Glutamatergic neuron (in vitro differentiated cells): ENCODE results near the gene GSTA4. TPM values are rescaled to one million over a fixed set of nuclear protein-coding genes. Genes with fewer than 3 reads are reported as not detected.

Source experiments
- DNase-seq: peaks from one replicate; pipeline ENCODE4 v3.0.0; 2022
- H3K27ac Mint-ChIP-seq: one replicate; pipeline ENCODE4 v1.8.0; 2020; ENCODE audit warnings: mild to moderate bottlenecking, mixed read lengths, inconsistent platforms; ENCODE audit not compliant: unreplicated experiment
- H3K27me3 Mint-ChIP-seq: one replicate; pipeline ENCODE4 v1.8.0; 2020; ENCODE audit warnings: mild to moderate bottlenecking, moderate library complexity, mixed read lengths, inconsistent platforms; ENCODE audit not compliant: unreplicated experiment
- H3K36me3 Mint-ChIP-seq: one replicate; pipeline ENCODE4 v1.8.0; 2020; ENCODE audit warnings: mild to moderate bottlenecking, mixed read lengths, inconsistent platforms; ENCODE audit not compliant: unreplicated experiment
- H3K4me1 Mint-ChIP-seq: one replicate; pipeline ENCODE4 v1.8.0; 2020; ENCODE audit warnings: mild to moderate bottlenecking, low read depth, mixed read lengths, inconsistent platforms; ENCODE audit not compliant: unreplicated experiment
- H3K4me3 Mint-ChIP-seq: one replicate; pipeline ENCODE4 v1.8.0; 2020; ENCODE audit warnings: mild to moderate bottlenecking, mixed read lengths, inconsistent platforms; ENCODE audit not compliant: unreplicated experiment
- H3K9me3 Mint-ChIP-seq: one replicate; pipeline ENCODE4 v1.8.0; 2020; ENCODE audit warnings: mild to moderate bottlenecking, moderate library complexity, mixed read lengths, inconsistent platforms; ENCODE audit not compliant: unreplicated experiment
- CTCF ChIP-seq: fragments of 200-600 bp; sonication (generic); IDR thresholded peaks from one replicate; pipeline ENCODE4 v1.5.0; 2021; ENCODE audit not compliant: partially characterized antibody, unreplicated experiment
- total RNA-seq: library from RNA; stranded (reverse); fragmentation: NEBNext Ultra II Directional; extraction: Animal tissue kit (Norgen Biotek cat#: 25700); gene quantifications from one replicate; pipeline ENCODE4 v1.2.1, GENCODE V29; 2021; ENCODE audit not compliant: unreplicated experiment

Gene GSTA4
- total RNA-seq, 1 donor from 2014 or later = 81.1 TPM

GRCh38 chr6:52982680-52983079, 12.4 kb downstream of the GSTA4 start:
- Mint-ChIP-seq H3K36me3 (no peaks in the 10 kb centered on the region), H3K4me3 (no peak overlapping the region), H3K27me3 (no peaks in the 10 kb centered on the region), H3K9me3 (no peaks in the 10 kb centered on the region), H3K27ac (no peak overlapping the region), H3K4me1 (no peaks in the 10 kb centered on the region)
- DNase-seq = no peak
- no peak for TF ChIP-seq CTCF

GRCh38 chr6:52981222-52981900, 13.7 kb downstream of the GSTA4 start:
- DNase-seq = no peak
- Mint-ChIP-seq H3K36me3 (no peaks in the 10 kb centered on the region), H3K27ac (no peak overlapping the region), H3K4me1 (no peaks in the 10 kb centered on the region), H3K27me3 (no peaks in the 10 kb centered on the region), H3K4me3 (no peak overlapping the region), H3K9me3 (no peaks in the 10 kb centered on the region)
- no peak for TF ChIP-seq CTCF

GRCh38 chr6:52976591-52977035, 18.5 kb downstream of the GSTA4 start:
- no peak for DNase-seq
- Mint-ChIP-seq H3K4me1 (no peaks in the 10 kb centered on the region), H3K36me3 (no peaks in the 10 kb centered on the region), H3K27me3 (no peaks in the 10 kb centered on the region), H3K9me3 (peaks cover 2% of the 10 kb centered on the region), H3K27ac (no peak overlapping the region), H3K4me3 (no peak overlapping the region)
- TF ChIP-seq CTCF = no peak

GRCh38 chr6:52976149-52976548, 18.9 kb downstream of the GSTA4 start:
- no peaks in the 10 kb centered on the region for H3K4me1 Mint-ChIP-seq
- H3K4me3 Mint-ChIP-seq = no peak overlapping the region
- peaks cover 2% of the 10 kb centered on the region for H3K9me3 Mint-ChIP-seq
- H3K27me3 Mint-ChIP-seq = no peaks in the 10 kb centered on the region
- no peak overlapping the region for H3K27ac Mint-ChIP-seq
- no peak for TF ChIP-seq CTCF
- DNase-seq = no peak
- no peaks in the 10 kb centered on the region for H3K36me3 Mint-ChIP-seq

- Mint-ChIP-seq H3K4me3 (no peak overlapping the region), H3K27me3 (no peaks in the 10 kb centered on the region), H3K4me1 (no peaks in the 10 kb centered on the region), H3K27ac (no peak overlapping the region), H3K36me3 (no peaks in the 10 kb centered on the region), H3K9me3 (peaks cover 2% of the 10 kb centered on the region)
- no peak for TF ChIP-seq CTCF
- no peak for DNase-seq
These were observed 19.5 kb downstream of the GSTA4 start for GRCh38 chr6:52975580-52975979.
